ENCODE data around the gene TNRC18. TPM values are rescaled to one million over a fixed set of nuclear protein-coding genes. Genes with fewer than 3 reads are reported as not detected.
"Not testable (repeated sequence)": the region's sequence is repeated elsewhere in the genome, so short reads cannot be mapped to it uniquely, and the experiment has no call there.

The TNRC18 gene
- total and polyA plus RNA-seq, 9 of the 15 experiments (the other 6 are each of a cell fraction or from before 2014, with no cell fraction given): 0.03 to 43.2 (median 18.0) TPM

DNA sequence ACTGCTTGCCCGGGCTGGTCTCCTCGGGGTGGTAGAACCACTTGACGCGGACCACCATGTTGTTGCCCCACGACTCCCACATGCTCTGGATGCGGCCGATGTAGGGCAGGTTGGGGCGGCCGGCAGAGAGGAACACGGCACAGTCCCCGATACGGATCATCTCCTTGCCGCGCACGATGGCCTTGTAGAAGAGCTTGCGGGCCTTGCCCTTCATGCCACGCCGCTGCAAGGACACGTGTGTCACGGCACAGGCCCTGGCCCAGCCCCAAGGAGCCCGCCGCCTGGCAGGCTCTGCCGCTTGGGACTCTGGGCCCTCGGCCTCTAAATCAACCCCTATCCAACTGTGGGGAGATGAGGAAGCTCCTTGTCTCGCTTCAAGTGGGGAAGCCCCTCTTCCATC, 114.5 kb downstream of the TNRC18 start:
- no peaks in the 10 kb centered on the region for H3K79me2 ChIP-seq (ENCODE audit: control insufficient read depth, insufficient read depth, low read length)
- DNase-seq (ENCODE audit: extremely low read depth in 1 of 4, low spot score in 3 of 4) (no peak), FAIRE-seq (no peak), ATAC-seq (no peak)
- no peak overlapping the region for H3K4me2 ChIP-seq (ENCODE audit: insufficient read depth, low read length)
- no peak overlapping the region for H3K9ac ChIP-seq (ENCODE audit: insufficient read depth in 1 of 2, low read depth in 2 of 2, low read length in 2 of 2)
- ChIA-PET POLR2A (interaction anchor here (0.6 to 1.3 kb wide), 2 partner anchors 11 to 12 kb away, joined by 3 to 4 read pairs; no protein-coding TSS in a partner anchor), CTCF (ENCODE audit: low intra/inter-chr PET ratio) (no interaction called here)
- peaks cover 7% of the 10 kb centered on the region; the same call in 2 of the 3 replicates for H3K36me3 ChIP-seq (ENCODE audit: control insufficient read depth, insufficient read depth, low read length)
- no peak overlapping the region for H3K27ac ChIP-seq (ENCODE audit: extremely low read depth, low read depth, low read length)
- no peaks in the 10 kb centered on the region for H3K27me3 ChIP-seq (ENCODE audit: control insufficient read depth in 2 of 2, insufficient read depth in 2 of 2, low read length in 2 of 2)
- H3K4me3 ChIP-seq: no peak overlapping the region
- H4K20me1 ChIP-seq (replicated peaks; ENCODE audit: control insufficient read depth, insufficient read depth, low read length): no peaks in the 10 kb centered on the region
- H2AFZ ChIP-seq (ENCODE audit: low read depth, low read length): no peak overlapping the region
- 84% methylated on average over 16 of the region's 25 CpGs for WGBS (ENCODE audit: insufficient coverage, low coverage, missing lambda C conversion rate)
- in situ Hi-C loops (cut with MboI): no loop called here
- no peaks in the 10 kb centered on the region for H3K9me1 ChIP-seq (ENCODE audit: control insufficient read depth, insufficient read depth, low read length)
- intact Hi-C loops (cut with micrococcal nuclease): no loop called here
- no TSS peak for BruUV-seq (replicated peaks)
- no peaks in the 10 kb centered on the region for H3K4me1 ChIP-seq (replicated peaks in 1 of 2; ENCODE audit: control insufficient read depth in 2 of 2, insufficient read depth in 2 of 2, low read length in 2 of 2)
- 0 out of 2 replicates have a peak, but pooled peaks have one; percentile 21 for TF ChIP-seq POLR2G (IDR thresholded peaks at IDR 0.05; ENCODE audit: low read depth, low read length)
- no peak for TF ChIP-seq TEAD1 (CRISPR knock-in tag; IDR thresholded peaks at IDR 0.05)
- H3K9me3 ChIP-seq (replicated peaks; ENCODE audit: control insufficient read depth, insufficient read depth, low read depth, low read length): no peaks in the 10 kb centered on the region

- POLR2A ChIA-PET; H3K9ac ChIP-seq (ENCODE audit: insufficient read depth in 1 of 2, low read depth in 2 of 2, low read length in 2 of 2); FAIRE-seq; H3K4me3 ChIP-seq; H3K79me2 ChIP-seq (ENCODE audit: control insufficient read depth, insufficient read depth, low read length); CTCF ChIA-PET (ENCODE audit: low intra/inter-chr PET ratio); DNase-seq (ENCODE audit: extremely low read depth in 1 of 4, low spot score in 3 of 4); in situ Hi-C loops (cut with MboI); H3K36me3 ChIP-seq (ENCODE audit: control insufficient read depth, insufficient read depth, low read length); H3K9me1 ChIP-seq (ENCODE audit: control insufficient read depth, insufficient read depth, low read length); H4K20me1 ChIP-seq (replicated peaks; ENCODE audit: control insufficient read depth, insufficient read depth, low read length); H3K4me2 ChIP-seq (ENCODE audit: insufficient read depth, low read length); intact Hi-C loops (cut with micrococcal nuclease); ATAC-seq; BruUV-seq (replicated peaks); H3K27ac ChIP-seq (ENCODE audit: extremely low read depth, low read depth, low read length); H2AFZ ChIP-seq (ENCODE audit: low read depth, low read length); H3K9me3 ChIP-seq (replicated peaks; ENCODE audit: control insufficient read depth, insufficient read depth, low read depth, low read length): not testable (repeated sequence)
- Histone ChIP-seq H3K27me3 (ENCODE audit: control insufficient read depth in 2 of 2, insufficient read depth in 2 of 2, low read length in 2 of 2) (peaks cover 0 to 13% of the 10 kb centered on the region in 2 experiments; a peak in 2 of 5 replicates), H3K4me1 (replicated peaks in 1 of 2; ENCODE audit: control insufficient read depth in 2 of 2, insufficient read depth in 2 of 2, low read length in 2 of 2) (peaks cover 0 to 16% of the 10 kb centered on the region in 2 experiments; a peak in 2 of 5 replicates)
- WGBS (ENCODE audit: insufficient coverage, low coverage, missing lambda C conversion rate): 83% methylated on average over 20 of the region's 39 CpGs
- TF ChIP-seq POLR2G (IDR thresholded peaks at IDR 0.05; ENCODE audit: low read depth, low read length): peak; percentile 41
Measured at GRCh38 chr7:5307221-5308142, 116.2 kb downstream of the TNRC18 start.
